Activated naive CD4-positive, alpha-beta T cell treated with Interleukin-2 at 50 U/mL for 16 hours (primary cell): Measurements from ENCODE around the gene RNF111.
"Not testable (repeated sequence)": the region's sequence is repeated elsewhere in the genome, so short reads cannot be mapped to it uniquely, and the experiment has no call there.

Source experiments
- DNase-seq: peaks from one replicate; pipeline ENCODE4 v3.0.0-alpha.2; 2020

Gene RNF111

GRCh38 chr15:58987491-58988005, at the start of gene RNF111:
Gene RNF111, plus strand, starts transcription at chr15:58987663. Its CDS starts 43,160 bp downstream, at chr15:59030823.
- DNase-seq: peak; percentile 90

- DNase-seq: no peak
Measured at GRCh38 chr15:58947179-58947578, 40.3 kb upstream of the RNF111 start.

- no peak for DNase-seq
Measured at GRCh38 chr15:58951388-58952007, 36.0 kb upstream of the RNF111 start.

GRCh38 chr15:58952751-58953150, 34.7 kb upstream of the RNF111 start:
- DNase-seq: no peak

- DNase-seq: peak; percentile 51
Measured at GRCh38 chr15:58957101-58957973, 30.1 kb upstream of the RNF111 start.

- no peak for DNase-seq
Measured at GRCh38 chr15:58958811-58959210, 28.7 kb upstream of the RNF111 start.

GRCh38 chr15:58962136-58962535, 25.3 kb upstream of the RNF111 start:
- DNase-seq: no peak

- DNase-seq: no peak
Measured at GRCh38 chr15:58962662-58963565, 24.5 kb upstream of the RNF111 start.

- DNase-seq: no peak
Measured at GRCh38 chr15:58966698-58967097, 20.8 kb upstream of the RNF111 start.

GRCh38 chr15:58967479-58967878, 20.0 kb upstream of the RNF111 start:
- no peak for DNase-seq

GRCh38 chr15:58977887-58978286, 9.6 kb upstream of the RNF111 start:
- DNase-seq: no peak

- no peak for DNase-seq
Measured at GRCh38 chr15:58980351-58980939, 7.0 kb upstream of the RNF111 start.

GRCh38 chr15:58981808-58982475, 5.5 kb upstream of the RNF111 start:
- DNase-seq: no peak

GRCh38 chr15:58983261-58983660, 4.2 kb upstream of the RNF111 start:
- DNase-seq: no peak

- no peak for DNase-seq
Measured at GRCh38 chr15:58985443-58985842, 2.0 kb upstream of the RNF111 start.

- DNase-seq: no peak
Measured at GRCh38 chr15:58987036-58987435, 427 bp upstream of the RNF111 start.

GRCh38 chr15:58988006-58988785, 733 bp downstream of the RNF111 start:
- peak; percentile 60 for DNase-seq

- no peak for DNase-seq
Measured at GRCh38 chr15:58992181-58992580, 4.7 kb downstream of the RNF111 start.

- DNase-seq: no peak
Measured at GRCh38 chr15:58994906-58995453, 7.5 kb downstream of the RNF111 start.

- DNase-seq: no peak
Measured at GRCh38 chr15:58999694-59000093, 12.2 kb downstream of the RNF111 start.

GRCh38 chr15:59000251-59000650, 12.8 kb downstream of the RNF111 start:
- DNase-seq: not testable (repeated sequence)
